Activated naive CD4-positive, alpha-beta T cell treated with anti-CD3 and anti-CD28 coated beads, Interleukin-2, amount 50 U/mL, for 72 hours (primary cell): ENCODE data around the gene LIPF. TPM values are rescaled to one million over a fixed set of nuclear protein-coding genes. Genes with fewer than 3 reads are reported as not detected.

Experiments
- ATAC-seq, 2 donors: fragments of 150-1000 bp; cut with Tn5 transposase; 2 replicates each; pipeline ENCODE4 v1.10.0; 2021; ENCODE audit warnings: mild to moderate bottlenecking in 2 of 2, moderate library complexity in 2 of 2
- DNase-seq, 2 donors: peaks; one replicate each; pipeline ENCODE4 v3.0.0; 2021 to 2022; ENCODE audit warnings: low spot score in 2 of 2
- H3K27ac Mint-ChIP-seq, 2 donors: one replicate each; pipeline ENCODE4 v1.8.0; 2022; ENCODE audit warnings: mild to moderate bottlenecking in 2 of 2, mixed read lengths in 2 of 2
- H3K36me3 Mint-ChIP-seq, 2 donors: one replicate each; pipeline ENCODE4 v1.8.0; 2022; ENCODE audit warnings: mixed read lengths in 2 of 2
- H3K9me3 Mint-ChIP-seq, 2 donors: one replicate each; pipeline ENCODE4 v1.8.0; 2022; ENCODE audit warnings: mixed read lengths in 2 of 2
- total RNA-seq, 2 donors: library from RNA; stranded (reverse); gene quantifications; one replicate each; pipeline ENCODE4 v1.2.3, GENCODE V29; 2022

The LIPF gene
- total RNA-seq, 2 donors from 2014 or later, result not detected

- no peaks in the 10 kb centered on the region for H3K9me3 Mint-ChIP-seq
- no peak overlapping the region for H3K27ac Mint-ChIP-seq
- DNase-seq (no peak), ATAC-seq (no peak)
- H3K36me3 Mint-ChIP-seq, result no peaks in the 10 kb centered on the region
Observed at GRCh38 chr10:88715517-88715916, 51.3 kb downstream of the LIPF start.

- ATAC-seq (no peak), DNase-seq (no peak)
- no peak overlapping the region for H3K27ac Mint-ChIP-seq
- no peaks in the 10 kb centered on the region for H3K9me3 Mint-ChIP-seq
- H3K36me3 Mint-ChIP-seq, result no peaks in the 10 kb centered on the region
Observed at GRCh38 chr10:88721392-88721791, 57.1 kb downstream of the LIPF start.

GRCh38 chr10:88725798-88726197 is 61.6 kb downstream of the LIPF start:
- H3K9me3 Mint-ChIP-seq, result no peaks in the 10 kb centered on the region
- H3K36me3 Mint-ChIP-seq, result no peaks in the 10 kb centered on the region
- DNase-seq (no peak), ATAC-seq (no peak)
- no peak overlapping the region for H3K27ac Mint-ChIP-seq

- no peak overlapping the region for H3K27ac Mint-ChIP-seq
Observed at GRCh38 chr10:88728107-88728763, 64.0 kb downstream of the LIPF start.

More at GRCh38 chr10:88728107-88728763, 64.0 kb downstream of the LIPF start:
- DNase-seq (peak in 1 of 2 donors; percentile 84), ATAC-seq (peak; percentile 33 to 78)
- Mint-ChIP-seq H3K36me3 (no peaks in the 10 kb centered on the region), H3K9me3 (no peaks in the 10 kb centered on the region)

Other genes starting within 250 kb of the LIPF start
- gene RNLS, start 81.1 kb upstream of the LIPF start, total RNA-seq, result 1 to 10 TPM; 3.3 to 3.8 TPM
- not detected for gene LIPJ, start 77.7 kb upstream of the LIPF start, total RNA-seq
- gene LIPK, start 41.8 kb downstream of the LIPF start, total RNA-seq, result not detected
- not detected for gene LIPN, start 95.6 kb downstream of the LIPF start, total RNA-seq
- gene LIPM, start 138.3 kb downstream of the LIPF start, total RNA-seq, result not detected
- under 1 TPM; 0.18 to 0.78 TPM for gene ANKRD22, start 187.4 kb downstream of the LIPF start, total RNA-seq
- gene STAMBPL1, start 215.8 kb downstream of the LIPF start, total RNA-seq, result 10 to 100 TPM; 15.7 to 57.0 TPM